NCI-H128 (cell line): ENCODE data around the gene PFAS.
"Not testable (repeated sequence)": the region's sequence is repeated elsewhere in the genome, so short reads cannot be mapped to it uniquely, and the experiment has no call there.

ENCODE experiments used
- DNase-seq: peaks from one replicate; lab custom pipeline; 2025; ENCODE audit not compliant: unreplicated experiment; lab: John Stamatoyannopoulos, UW

PFAS gene, protein sequence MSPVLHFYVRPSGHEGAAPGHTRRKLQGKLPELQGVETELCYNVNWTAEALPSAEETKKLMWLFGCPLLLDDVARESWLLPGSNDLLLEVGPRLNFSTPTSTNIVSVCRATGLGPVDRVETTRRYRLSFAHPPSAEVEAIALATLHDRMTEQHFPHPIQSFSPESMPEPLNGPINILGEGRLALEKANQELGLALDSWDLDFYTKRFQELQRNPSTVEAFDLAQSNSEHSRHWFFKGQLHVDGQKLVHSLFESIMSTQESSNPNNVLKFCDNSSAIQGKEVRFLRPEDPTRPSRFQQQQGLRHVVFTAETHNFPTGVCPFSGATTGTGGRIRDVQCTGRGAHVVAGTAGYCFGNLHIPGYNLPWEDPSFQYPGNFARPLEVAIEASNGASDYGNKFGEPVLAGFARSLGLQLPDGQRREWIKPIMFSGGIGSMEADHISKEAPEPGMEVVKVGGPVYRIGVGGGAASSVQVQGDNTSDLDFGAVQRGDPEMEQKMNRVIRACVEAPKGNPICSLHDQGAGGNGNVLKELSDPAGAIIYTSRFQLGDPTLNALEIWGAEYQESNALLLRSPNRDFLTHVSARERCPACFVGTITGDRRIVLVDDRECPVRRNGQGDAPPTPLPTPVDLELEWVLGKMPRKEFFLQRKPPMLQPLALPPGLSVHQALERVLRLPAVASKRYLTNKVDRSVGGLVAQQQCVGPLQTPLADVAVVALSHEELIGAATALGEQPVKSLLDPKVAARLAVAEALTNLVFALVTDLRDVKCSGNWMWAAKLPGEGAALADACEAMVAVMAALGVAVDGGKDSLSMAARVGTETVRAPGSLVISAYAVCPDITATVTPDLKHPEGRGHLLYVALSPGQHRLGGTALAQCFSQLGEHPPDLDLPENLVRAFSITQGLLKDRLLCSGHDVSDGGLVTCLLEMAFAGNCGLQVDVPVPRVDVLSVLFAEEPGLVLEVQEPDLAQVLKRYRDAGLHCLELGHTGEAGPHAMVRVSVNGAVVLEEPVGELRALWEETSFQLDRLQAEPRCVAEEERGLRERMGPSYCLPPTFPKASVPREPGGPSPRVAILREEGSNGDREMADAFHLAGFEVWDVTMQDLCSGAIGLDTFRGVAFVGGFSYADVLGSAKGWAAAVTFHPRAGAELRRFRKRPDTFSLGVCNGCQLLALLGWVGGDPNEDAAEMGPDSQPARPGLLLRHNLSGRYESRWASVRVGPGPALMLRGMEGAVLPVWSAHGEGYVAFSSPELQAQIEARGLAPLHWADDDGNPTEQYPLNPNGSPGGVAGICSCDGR (N-terminal part only)

DNA sequence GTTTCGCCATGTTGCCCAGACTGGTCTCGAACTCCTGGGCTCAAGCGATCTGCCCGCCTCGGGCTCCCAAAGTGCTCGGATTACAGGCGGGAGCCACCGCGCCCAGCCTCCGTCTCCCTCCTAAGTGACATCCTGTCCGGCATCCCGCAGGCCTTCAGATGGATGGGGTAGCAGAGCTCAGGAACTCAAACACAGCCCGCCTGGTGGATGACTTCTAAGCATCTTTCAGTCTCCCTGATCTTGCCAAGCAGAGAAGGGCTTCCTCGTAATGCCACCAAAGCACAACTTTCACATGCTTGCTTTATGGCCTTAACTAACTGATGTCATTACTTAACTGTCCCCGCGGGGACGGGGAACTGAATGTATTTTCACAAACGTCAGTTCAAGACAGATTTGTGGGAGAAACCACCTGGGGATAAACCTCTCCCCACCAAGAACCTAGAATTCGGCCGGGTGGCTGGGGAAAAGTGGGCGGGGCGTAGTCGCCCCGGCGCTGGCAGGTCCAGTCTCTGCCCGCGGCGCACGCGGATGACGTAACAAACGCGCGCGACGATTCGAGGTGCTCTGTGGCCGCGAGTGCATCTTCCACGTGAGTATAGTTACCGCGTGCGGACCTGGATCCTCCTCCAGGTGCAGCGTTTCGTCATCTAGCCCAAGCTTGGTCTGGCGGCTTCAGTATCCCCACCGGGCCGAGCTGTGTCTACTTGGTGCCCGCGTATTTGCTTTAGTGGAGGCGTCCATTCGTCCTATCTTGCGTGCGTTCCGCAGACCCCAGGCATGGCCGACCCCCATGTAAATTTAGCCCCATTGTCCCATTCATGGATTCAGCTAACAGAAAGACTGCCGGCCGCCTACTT is at the start of gene PFAS:
Gene PFAS, plus strand, starts transcription at position 539 of the 857 bp plus-strand sequence. CDS start 4,649 bp downstream, outside the sequence.
- peak; percentile 38 for DNase-seq

DNA sequence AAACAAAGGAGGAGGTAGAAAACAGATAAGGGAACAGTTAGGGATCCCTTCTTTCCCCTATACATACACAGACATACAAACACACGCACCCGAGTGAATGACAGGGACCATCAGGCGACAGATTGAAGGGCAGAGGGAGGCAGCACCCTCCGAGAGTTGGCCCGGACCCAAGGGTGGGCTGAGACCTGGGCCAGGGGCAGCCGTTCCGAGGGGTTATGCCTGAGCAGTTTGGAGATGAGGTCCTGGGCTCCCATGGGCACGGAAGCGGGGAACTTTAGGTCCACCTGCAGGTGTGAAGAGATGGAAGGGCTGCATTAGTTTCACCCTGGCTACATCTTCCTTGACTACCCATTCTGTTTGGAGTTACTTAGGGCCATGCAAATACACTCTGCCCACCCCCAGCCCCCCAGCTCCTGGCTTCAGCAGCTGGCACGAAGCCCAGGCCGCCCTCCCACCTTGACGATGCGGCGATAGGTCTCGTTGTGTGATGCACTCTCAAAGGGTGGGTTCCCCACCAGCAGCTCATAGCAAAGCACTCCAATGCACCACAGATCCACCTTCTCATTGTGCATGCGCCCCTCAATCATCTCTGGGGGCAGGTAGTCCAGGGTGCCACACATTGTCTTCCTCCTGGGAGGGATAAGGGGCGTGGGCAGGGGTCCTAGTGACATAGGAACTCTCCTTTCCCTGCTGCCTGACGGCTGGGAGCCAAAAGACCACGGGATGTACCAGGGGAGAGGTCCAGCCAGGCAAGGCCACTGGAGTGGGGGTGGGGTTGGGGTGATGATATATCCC is 44.1 kb upstream of the PFAS start:
- DNase-seq = no peak

DNA sequence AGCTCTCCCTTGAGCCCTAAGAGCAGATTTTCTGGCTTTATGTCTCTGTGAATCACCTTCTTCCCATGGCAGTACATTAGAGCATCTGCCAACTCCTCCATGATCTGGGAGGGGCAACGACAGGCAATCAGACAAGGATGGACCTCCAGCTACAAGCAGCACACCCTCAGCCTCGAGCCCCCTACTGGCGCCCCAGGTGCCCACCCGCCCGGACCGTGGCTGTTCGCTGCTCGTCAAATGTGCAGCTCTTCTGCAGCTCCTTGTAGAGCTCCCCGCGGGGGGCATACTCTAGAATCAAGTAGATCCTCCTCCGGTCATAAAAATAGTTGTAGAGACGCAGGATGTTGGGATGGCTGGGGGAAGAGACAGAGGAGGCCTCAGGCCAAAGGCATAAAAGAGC is 42.6 kb upstream of the PFAS start:
- DNase-seq = no peak

DNA sequence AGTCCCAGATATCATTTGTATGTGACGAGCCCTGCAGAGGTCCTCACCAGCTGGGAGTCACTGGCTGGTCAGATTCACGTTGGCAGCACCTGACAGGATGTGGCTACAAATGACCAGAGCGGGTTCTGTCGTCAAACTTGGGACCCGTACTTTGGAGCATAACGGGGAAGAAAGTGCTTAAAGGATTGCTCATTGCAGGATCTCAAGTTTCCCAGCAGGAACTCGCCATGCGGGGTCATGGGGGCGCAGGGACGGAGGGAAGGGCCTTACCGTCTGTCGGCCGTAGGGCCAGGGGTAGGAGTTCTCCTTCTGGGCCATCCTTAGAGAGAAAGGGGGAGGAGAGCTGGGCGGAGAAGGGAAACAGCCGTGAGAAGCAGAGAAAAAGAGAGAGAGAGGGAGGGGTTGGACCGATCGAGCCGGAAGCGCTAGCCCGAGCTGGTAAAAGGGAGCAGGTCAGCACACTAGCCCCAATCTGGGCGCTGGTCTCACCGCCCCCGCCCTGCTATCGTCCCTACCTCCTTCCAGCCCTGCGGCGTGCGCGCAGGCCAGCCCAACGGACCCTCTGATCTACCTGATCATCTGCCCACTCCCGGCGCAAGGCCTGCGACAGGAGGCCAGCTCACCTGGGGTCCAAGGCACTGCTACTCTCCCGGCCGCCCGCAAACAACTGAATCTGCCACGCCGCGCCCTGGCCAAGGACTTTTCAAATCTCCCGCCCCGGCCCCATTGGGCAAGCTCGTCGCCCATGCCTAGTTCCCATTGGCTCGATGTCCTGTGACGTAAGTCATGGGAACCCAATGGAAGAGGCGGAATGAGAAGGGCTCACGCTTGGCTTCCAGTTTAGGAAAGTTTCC is 39.0 kb upstream of the PFAS start, which contains the start of gene AURKB:
Gene AURKB, minus strand, starts transcription at position 669 of the 854 bp plus-strand sequence. Its CDS starts 351 bp downstream, at position 318.
- DNase-seq = peak; percentile 58

DNA sequence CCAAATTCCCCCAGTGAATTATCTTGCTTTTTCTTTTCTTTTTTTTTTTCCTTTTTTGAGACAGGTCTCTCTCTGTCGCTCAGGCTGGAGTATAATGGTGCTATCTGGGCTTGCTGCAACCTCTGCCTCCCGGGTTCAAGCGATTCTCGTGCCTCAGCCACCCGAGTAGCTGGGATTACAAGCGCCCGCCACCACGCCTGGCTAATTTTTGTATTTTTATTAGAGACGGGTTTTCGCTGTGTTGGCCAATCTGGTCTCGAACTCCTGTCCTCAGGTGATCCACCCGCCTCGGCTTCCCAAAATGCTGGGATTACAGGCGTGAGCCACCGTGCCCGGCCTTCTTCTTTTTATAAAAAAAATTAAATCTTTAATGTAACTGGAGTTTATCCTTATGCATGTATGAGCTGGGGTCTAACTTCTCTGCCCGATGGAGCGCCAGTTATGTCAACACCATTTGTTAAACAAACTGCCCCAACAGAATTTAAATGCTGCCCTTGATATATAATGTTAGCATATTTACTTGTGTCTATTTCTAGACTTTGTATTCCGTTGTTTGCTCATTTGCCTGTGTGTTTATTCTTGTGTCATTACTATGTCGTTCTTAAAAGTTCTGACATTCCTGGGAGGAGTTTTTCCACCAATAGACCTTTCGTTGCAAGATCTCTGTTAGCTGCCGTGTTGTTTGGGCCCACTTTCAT is 38.2 kb upstream of the PFAS start:
- no peak for DNase-seq

DNA sequence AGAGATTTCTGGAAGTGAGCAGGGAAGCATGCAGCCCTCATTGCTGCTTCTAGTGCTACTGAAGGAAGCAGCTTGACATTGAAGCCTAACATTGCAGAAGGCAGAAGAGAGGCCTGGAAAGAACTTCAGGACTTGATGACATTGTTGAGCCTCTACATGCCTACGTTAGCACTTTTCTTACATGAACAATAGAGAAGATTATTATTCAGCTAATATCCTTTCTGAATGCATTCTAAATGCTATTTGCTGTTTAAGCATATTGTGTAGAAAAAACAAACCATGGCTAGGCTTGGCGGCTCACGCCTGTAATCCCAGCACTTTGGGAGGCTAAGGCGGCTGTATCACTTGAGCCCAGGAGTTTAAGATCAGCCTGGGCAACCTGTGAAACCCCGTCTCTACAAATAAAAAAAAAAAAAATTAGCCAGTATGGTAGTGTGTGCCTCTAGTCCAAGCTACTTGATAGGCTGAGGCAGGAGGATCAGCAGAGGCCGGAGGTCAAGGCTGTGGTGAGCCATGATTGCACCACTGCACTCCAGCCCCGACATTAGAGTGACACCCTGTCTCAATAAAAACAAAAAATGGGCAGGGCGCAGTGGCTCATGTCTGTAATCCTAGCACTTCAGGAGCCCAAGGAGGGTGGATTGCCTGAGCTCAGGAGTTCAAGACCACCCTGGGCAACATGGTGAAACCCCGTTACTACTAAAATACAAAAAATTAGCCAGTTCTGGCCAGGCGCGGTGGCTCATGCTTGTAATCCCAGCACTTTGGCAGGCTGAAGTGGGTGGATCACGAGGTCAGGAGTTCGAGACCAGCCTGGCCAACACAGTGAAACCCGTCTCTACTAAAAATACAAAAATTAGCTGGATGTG is 36.5 kb upstream of the PFAS start:
- no peak for DNase-seq

DNA sequence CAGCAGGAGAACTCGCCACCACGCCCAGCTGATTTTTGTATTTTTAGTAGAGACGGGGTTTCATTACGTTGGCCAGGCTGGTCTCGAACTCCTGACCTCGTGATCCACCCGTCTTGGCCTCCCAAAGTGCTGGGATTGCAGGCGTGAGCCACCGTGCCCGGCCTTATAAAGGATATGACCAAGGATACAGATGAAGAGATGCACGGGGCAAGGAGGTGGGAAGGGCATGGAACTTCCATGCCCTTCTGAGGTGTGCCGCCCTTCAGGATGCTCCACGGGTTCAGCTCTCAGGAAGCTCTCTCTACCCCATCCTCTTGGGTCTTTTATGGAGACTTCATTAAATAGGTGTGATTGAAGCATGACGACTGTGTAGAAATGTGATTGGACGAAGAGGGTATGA is 35.1 kb upstream of the PFAS start:
- not testable (repeated sequence) for DNase-seq

DNA sequence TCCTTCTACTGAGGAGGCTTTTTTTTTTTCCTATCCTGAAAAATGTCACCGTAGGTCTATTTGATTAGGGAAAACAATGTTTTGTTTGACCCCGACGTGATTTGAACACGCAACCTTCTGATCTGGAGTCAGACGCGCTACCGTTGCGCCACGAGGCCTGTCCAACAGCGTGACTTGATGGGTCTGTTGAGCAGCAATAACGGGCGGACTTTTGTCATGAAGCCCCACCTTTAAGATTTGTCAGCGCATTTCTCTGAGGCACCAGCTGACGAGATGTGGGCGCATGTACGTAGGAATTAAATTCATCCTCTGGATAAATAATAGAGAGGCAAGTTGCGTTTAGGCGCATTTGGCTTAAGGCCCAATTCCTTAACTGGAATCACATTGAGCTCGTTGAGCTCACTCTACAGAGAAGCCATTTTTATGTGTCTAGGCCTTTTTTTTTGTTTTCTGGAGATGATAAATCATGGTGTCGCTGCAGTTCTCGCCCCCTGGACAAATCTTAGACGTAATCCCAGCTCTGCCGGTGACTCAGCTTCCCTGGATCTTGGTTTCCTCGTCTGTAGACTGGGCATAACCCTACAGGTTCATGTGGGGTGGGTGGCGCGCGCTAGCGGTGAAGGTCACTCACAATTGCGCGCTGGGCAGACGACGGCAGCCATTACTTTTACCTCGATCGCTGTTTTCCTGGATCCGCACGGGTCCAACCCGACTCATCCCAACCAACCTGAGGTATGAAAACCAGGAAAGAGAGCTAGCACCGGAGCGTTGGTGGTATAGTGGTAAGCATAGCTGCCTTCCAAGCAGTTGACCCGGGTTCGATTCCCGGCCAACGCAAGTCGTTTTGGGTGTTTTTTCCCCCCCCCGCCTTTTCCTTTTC is 28.1 kb upstream of the PFAS start:
- peak; percentile 76 for DNase-seq

DNA sequence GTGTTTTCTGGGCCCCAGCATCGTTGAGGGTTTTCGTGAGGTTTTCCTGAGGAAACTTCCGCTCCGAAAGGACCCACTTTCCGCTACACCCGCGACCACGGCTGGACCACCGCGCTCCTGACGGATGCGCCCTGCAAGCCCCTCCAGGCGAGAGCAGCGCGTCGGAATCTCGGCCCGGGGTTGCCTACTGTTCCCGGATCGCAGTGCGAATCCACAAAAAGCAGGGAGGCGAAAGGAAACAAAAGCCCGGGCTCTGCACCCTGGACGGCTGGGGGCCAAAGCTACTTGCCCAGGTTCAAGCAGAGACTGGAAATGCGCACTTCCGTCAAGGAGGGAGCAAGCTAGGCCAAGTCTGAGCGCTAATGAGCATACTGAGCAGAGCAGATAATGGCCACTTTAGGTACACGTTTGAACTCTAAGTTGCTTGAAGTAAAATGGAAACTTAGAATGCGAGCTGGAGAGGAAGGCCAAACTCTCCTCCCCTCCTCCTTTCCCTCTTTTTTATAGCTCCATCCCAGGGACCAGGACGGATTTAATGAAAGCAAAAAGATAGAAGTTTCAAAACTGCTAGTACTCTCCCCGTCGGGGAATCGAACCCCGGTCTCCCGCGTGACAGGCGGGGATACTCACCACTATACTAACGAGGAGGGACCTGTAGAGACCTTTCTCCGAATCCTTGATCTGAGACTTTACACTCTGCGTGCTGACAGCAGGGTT is 27.3 kb upstream of the PFAS start:
- peak; percentile 71 for DNase-seq

DNA sequence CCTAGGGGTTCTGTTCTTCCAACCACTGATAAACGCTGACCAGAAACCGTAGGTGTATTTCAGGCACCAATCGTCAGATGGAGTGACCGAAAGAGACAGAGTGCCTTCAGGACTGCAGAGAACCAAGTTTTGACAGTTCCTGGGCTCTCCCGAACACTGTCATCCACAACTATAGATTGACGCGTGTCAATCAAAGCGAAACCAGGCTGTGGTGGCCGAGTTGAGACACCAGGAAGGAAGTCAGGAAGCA is 26.8 kb upstream of the PFAS start:
- DNase-seq = no peak

DNA sequence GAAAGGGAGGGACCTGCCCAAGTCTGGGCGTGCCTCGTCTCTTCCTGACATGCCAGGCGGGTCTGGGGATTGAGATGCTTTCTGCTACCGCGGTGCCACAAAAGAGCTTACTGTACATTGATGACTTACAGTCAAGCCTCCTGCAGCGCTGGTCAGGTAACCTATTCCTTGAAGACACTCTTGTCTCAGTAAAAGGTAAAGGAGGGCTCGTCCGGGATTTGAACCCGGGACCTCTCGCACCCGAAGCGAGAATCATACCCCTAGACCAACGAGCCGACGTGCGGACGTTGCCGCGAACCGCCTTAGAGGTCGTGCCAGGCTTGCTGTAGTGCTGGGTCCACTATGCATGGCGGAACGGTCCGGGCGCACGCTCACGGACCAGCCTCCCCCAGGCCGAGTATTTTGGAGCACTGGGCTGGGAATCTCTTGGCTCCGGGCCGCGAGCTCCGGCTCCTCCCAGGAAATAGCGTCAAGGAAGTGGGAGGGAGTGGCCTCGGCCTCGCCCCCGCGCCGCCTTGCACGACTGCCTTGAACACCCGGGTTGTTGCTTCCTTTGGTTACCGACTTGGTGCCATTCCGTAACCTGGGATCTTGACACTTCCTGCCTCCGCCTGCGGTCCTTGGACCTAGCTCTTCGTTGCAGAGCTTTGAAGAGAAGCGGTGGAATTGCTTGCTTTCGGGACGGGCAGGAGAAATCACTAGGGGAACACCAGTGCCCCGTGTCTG is 26.3 kb upstream of the PFAS start:
- peak; percentile 29 for DNase-seq

DNA sequence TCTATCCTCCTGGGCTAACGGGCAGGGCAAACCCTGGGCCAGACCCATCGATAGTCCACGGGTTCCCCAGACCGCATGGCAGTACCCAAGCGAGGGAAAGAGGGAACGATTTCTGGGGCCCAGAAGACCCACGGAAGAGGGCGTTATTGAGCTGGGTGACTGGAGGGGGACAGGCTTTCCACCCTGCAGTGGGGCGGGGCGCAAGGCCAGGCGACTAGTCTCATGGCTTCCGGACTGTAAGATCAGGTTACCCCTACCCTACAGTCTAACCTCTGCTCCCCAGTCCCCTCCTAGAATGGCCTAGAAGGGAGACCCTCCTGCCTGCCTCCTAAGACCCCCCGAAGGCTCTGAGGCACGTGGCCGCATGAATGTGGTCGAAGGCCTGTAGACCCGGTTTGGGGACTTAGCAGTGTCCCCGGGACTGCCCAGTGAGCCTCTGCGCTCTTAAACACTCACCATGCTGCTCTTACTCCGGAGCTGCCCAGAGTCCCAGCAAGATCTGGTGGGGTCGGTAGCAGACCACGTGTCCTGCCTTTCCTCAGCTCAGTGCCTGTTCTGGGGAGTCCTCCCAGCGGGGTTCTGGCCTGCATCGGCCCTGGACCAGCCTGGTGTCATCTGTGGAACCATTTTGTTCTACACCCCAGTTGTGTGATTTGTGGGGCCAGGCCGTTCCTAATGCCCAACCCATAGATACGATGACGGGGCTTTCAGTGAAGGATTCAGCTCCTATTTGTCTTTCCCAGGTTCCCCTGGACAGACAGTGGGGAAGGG is 25.5 kb upstream of the PFAS start:
- peak; percentile 34 for DNase-seq

DNA sequence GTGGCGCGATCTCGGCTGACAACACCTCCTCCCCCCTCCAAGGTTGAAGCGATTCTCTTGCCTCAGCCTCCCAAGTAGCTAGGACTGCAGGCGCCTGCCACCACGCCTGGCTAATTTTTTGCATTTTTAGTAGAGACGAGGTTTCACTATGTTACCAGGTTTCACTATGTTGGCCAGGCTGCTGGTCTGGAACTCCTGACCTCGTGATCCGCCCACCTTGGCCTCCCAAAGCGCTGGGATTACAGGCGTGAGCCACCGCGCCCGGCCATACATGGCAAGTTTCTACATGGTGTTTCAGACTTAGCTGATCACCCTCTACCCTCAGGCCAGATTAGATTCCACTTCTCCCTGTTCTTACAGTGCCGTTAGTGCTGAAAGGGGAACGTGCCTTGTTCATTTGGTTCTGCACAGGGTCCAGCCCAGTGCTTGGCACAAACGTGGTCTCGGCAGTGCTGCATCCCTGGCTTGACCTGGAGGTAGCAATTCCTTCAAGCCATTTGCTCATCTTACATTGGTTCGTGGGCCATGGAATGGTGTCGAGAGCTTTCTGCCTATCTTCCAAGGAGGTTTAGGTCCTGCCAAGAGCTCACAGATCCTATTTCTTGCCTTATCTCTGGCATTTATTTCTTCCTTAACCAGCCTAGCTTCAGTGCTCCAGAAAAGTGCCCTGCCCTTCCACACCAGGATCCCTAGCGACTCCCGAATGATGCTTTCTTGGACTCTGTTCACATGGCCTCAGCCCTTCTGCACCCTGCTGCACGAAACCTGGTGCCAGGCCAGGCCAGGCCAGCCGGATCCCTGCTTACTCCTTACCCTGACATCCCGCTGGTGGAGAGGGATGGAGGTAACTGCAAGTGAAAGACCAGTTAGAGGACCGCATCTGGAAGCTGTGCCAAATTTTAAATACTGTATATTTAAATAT is 23.9 kb upstream of the PFAS start:
- DNase-seq = no peak
